HG03342 (cell line): ENCODE results near the gene NFE2L1.
"Not testable (repeated sequence)": the region's sequence is repeated elsewhere in the genome, so short reads cannot be mapped to it uniquely, and the experiment has no call there.

Experiments used
- ATAC-seq: cut with Tn5 transposase; IDR thresholded peaks from one replicate; pipeline ENCODE4 v1.9.1; 2021; ENCODE audit warnings: mild to moderate bottlenecking, moderate library complexity; ENCODE audit not compliant: unreplicated experiment

The NFE2L1 gene

DNA sequence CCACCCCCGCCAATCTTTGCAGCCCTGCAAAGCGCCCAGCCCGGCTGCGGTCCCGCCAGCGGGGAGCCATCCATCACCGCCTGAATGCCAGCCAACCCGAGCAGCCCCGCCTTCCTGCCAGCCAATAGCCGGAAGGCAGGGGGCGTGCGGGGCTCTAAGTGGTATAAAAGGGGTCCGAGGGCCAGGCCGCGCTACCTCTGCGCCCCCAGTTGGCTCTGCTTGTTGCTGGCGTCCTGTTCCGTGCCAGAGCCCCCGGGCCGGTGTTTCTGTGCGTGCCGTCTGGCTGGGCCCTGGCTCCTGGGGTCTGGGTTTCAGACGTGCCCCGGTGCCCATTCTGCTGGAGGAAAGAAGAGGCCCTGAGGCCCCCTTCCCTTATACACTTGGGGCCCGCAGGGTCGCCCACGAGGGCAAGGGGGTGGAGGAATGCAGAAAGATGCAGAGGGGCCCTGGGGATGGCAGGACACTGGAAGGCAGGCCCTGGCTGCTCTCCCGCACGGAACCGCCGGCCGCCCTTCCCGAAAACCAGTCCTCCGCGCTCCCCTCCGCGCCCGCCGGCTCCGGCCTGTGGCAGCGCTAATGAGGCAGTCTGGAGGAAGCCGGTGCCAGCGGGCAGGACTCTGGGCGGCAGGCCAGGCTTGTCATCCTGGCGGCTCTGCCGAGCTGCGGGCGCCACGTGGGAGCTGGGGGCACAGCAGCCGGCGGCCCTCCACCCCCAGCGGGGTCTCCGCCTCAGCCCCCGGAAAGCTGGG lies 24.6 kb upstream of the NFE2L1 start:
- no peak for ATAC-seq

DNA sequence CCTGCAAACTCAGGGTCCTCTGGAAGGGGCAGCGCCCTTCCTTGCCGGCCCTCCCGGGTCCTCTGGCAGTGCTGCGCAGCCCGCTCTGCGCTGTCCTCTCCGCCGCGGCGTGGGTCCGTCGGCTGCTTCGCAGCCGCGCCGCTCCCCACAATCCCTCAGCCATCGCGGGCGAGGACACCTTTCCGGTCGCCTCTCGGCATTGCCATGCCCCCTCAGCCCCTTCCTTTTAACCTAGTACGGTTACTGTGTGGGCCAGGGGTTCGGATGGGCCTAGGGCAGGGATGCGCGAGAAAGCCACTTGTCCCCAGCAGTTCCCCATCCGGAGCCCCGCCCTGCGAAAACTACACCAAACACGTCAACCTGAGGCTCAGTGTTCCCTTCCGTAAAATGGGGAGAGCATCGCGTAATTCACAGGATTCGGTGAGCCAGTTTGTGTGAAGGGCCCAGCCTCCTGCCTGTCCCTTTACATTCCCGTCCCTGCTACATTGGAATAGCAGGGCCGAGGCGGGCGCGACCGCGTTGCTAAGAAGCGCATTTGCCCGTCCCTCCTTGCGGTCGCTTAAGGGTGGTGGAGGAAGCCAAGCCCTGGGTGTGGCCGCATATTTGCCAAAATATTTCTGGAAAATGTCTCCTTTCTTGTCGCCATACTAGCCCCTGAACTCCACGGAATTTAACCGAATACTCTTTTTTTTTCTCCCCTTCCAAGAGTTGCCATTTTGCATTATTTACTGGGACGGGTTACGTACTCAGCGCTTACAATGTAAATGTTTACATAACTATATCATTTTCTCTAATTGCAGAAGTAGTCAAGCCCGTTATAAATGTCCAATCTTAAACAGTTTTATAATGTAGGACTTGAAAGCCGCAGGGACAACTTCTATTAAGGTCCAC lies 23.8 kb upstream of the NFE2L1 start:
- peak; percentile 2 for ATAC-seq

DNA sequence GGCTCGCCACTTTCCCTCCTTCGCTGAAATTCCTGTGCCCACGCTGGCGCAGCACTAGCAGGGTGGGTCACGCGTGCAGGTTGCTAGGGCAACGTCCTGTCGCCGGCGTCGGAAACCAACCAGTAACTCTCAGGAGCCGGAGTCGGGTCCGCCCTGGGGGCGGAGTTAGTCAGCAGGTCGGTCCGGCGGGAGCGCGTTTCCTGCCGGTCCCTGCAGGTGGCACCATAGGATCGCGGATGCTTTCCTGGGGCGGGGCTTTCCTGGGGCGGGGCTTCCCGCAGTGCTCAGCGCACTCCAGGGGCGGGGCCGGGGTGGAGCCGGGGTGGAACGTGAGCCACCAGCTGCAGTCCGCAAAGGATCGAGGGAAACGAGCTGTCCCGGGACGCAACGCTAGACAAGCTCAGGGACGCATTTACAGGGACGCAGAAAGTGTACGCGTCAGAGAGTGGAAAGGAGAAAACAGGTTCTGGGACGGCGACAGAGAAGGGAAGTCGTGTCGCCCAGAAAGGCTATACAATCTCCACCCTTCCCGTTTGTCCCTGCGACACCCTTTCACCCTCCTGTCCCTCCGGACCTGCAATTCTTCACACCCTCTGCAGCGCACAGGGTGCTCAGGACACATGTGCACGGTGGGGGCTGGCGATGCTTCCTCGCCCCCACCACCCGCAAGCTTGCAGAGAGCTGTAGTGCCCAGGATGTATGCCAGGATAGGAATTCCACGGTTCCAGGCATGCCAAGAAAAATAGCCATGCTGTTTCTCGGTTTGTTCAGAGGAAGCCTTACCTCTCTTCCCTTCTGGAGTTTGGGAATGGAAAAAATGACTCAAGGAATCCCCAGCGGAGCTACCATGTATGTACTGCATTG lies 22.9 kb upstream of the NFE2L1 start:
- ATAC-seq: peak; percentile 87

DNA sequence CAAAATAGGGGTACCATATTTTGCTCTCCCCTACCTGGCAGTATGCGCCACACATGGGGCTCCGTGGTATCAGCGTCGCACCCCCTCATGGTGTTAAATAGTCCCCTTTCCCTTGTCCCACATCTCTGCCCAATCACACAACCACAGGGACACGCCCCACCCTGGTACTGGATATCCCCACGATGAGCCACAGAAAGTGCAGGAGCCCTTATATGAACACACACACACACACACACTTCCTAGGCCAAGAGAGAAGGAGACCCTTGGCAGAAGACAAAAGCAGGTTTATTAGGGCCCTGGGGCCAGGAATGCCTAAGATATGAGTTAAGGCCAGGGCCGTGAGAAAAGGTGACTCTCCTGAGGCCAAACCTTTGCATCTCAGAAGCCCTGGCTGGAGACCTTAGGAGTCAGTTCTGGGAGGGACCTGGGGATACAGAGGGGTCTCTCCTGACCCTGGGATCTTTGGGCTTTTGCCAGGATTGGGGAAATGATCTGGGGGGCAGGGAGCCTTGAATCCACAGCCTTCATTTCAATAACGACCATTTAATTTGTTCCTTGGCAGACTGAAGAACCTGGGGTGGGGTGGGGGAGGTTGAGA lies 22.2 kb upstream of the NFE2L1 start:
- no peak for ATAC-seq

DNA sequence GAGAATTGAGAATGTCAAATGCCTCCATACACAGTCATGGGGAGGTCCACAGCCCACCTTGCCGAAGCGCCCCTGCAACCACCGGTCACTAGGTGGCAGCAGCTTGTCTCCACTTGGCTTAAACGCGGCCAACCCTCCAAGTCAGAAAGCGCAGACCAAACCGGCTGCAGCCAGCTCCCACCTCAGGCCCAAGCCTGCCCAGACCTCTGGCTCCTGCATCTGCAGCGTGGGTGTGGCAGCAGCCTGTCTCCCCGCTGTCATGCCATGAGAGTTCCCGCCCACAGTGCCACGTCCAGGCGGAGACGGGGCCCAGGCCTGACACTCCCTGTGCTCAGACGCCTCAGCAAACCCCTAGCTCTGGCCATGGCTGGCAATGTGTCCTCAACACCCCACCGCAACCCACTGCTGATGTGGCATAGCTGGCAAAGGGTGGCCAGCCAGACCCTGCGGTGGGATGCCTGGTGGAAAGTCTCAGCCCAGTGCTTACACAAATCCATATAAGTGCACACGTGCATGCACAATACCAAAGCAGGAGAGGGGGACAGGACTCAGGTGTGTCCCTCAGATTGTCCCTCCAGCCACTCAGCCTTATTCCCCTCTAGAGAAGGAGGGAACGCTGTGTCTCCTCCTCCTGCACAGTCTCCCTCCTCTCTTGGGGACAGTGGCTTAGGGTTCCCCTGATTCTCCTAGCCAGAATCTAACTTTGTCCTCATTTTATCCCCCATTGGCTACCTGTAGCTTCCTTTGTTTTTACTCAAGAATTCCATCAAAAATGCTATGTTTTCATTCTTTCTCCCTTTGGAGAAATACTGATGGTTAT lies 21.4 kb upstream of the NFE2L1 start:
- no peak for ATAC-seq

DNA sequence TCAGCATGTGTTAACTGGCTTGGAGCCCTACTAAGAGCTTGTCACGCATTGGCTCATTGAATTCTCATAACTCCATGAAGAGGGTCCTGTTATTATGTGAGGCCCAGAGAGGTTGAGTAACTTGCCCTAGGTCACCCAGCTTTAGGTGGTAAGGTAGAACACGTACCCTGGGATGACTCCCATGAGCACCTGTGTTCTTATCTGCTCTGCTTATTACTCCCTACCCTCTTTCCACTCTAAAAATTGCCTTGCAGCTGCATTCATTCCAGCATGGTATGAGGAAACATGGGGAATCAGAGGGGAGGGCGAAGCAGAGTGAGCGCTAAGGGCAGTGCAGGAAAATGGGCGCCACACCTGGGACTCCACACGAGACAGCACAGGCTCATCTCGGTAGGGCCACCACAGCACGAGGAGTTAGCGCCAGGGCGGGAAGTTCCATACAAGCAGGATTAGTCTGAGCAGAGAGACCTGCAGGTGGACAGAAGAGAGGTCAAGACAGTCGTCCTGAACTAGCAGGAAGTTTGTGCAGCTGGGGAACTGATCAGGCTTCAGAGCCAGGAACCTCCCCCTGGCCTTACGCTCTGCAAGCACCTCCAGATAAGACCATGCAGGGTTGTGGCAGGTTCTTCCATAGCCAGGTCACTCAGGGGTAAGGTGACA lies 20.7 kb upstream of the NFE2L1 start:
- ATAC-seq: no peak

DNA sequence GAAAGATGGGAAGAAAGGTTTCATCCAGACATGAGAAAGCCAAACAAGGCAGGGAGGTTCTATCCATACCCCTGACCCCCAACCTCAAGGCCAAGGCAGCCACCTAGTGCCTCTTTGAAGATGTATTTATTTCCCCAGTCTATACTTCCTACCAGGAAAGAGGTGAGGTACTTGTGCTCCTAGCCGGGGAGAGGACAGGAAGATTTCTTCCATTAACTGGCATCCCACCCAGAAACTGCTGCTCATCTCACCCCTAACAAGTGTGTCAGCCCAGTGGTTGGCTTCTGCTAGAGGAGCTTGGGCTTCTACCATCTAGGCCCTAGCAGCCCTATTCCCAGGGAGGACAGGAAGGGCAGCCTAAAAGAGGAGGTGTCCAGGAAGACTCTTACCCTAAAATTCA lies 19.4 kb upstream of the NFE2L1 start:
- no peak for ATAC-seq

DNA sequence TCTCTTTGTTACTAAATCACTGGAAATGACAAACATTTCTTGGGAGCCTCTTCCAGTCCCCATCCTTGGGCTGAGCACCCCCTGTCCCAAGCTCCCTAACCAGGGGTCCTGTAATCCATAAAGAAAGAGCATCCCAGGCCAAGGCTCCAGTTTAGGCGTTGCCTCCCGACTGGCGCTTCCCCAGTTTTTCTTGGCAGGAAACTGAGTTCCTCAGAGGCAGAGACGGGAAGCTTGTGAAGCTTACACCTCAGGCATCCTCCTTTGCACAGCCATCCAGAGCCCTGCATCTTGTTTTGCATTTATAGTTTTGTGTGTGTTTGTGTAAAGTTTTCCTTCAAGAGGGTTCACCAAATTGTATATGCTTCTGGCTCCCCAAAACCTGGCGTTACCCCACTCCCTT lies 17.6 kb upstream of the NFE2L1 start:
- no peak for ATAC-seq

DNA sequence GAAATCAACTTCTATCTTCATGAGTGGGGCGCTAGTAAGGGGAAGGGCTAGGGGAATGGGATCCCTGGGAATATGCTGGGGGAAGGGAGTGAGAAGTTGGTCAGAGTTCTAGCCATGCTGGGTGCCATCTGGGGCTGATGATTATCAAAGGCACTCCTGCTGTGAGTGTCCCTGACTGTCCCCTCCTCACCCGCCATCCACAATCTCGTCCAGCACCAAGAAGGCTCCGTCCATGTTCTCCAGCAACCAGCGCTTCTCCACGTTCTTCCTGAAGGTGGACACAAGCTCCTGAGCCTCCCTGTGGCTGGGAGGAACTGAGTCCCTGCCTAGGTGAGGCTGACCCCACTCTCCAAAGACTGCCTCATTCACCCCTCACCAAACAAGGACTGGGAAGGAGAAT lies 16.2 kb upstream of the NFE2L1 start:
- no peak for ATAC-seq

DNA sequence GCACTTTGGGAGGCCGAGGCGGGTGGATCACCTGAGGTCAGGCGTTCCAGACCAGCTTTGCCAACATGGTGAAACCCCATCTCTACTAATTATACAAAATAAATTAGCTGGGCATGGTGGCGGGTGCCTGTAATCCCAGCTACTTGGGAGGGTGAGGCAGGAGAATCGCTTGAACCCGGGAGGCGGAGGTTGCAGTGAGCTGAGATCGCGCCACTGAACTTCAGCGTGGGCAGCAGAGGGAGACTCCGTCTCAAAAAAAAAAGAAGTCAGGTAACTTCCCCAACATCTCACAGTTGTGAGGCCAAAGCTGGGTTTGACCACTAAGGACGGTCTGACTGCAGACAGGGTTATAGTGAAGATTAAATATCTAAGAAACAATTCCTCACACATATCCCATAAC lies 13.4 kb upstream of the NFE2L1 start:
- not testable (repeated sequence) for ATAC-seq

DNA sequence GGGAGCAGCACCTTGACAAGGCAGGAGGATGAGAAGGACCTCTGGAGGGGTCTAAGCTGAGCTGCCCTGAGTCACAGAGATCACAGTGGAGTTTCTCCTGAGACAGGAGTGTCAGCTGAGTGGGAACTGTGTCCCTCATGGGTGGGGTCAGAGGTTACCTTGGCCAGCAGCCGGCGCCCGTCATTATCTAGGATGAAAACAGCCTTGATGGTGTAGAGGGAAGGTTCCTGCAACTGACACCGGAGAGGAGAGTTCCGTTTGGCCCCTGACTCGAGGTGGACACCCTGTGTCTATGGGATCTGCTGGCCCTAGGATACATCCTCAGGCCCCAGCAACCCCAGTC lies 11.5 kb upstream of the NFE2L1 start:
- no peak for ATAC-seq

DNA sequence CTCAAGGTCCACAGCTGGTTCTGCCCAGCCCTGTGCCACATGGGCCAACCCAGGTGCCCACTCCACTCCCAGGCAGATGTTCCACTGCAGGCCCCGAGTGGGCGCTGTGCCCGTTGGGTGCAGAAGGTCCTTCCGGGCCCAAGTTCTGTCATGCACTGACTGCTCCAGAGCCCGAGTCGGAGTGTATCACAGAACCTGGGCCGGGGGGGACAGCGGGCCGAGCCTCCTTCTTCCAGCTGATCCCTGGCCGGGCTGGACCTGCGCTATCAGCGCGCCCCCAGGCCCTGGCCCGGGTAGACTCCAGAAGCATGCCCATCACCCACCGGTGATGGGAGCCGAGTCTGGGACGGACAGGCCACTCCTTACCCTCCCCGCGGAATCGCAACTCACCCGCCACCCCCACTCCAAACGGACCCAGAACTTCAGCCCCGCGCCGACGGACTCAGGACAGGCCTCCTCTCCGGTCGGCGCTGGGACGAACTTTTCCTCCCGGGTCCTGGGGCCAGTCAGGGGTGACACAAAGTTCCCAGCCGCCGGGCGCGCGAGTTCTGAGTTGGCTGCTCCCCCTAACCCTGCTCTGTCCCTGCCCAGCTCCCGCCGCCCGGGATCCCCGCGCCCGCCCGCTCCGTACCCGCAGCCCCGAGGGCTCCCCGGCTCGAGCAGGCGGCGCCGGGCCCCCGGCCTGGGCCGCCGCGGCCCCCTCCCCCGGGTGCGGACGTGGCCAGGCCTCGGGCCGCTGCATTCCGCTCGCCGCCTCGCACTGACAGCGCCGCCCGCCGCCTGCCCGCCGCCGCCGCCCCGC lies 10.9 kb upstream of the NFE2L1 start, which contains the start of gene COPZ2:
TSS of gene COPZ2 (minus strand) at position 762 of the 802 bp plus-strand sequence. CDS start at position 742, 20 bp downstream.
- ATAC-seq: no peak

DNA sequence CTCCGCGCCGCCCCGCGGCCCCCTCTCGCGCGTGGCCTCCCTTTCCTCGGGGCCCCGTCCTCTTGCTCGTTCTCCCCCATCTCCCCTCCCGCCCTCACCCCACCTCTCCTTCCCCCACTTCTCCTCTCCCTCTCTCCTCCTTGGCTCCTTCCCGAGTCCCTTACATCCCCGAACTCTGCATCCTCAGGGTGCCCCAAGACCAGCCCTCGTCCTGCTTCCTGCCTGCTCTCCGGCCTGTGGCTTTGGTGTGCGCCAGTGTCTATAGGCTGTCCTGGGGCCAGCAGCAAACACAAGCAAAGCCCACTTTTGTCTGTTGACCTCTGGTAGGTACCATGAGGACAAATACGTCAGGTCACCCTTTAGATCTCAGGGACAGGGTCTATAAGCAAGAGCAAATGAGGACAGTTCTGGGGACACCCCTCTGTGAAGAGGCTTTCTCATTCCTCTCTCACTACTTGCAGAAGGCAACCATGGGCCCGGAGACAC lies 10.3 kb upstream of the NFE2L1 start:
- no peak for ATAC-seq

DNA sequence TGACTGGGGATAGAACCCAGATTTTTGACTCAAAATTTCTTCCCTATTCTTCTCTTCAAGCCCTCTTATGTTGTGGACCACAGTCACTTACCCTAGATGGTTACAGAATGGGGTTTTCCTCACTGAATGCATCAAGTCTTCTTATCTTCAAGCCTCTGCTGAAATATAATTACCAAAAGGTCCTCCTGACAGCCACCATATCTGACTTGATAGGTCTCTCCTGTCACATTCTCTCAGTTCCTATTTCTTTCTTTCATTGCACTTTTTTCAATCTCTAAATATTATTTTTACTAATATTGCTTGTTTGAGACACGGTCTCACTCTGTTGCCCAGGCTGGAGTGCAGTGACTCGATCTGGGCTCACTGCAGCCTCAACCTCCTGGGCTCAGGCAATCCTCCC lies 9.5 kb upstream of the NFE2L1 start:
- ATAC-seq: no peak

DNA sequence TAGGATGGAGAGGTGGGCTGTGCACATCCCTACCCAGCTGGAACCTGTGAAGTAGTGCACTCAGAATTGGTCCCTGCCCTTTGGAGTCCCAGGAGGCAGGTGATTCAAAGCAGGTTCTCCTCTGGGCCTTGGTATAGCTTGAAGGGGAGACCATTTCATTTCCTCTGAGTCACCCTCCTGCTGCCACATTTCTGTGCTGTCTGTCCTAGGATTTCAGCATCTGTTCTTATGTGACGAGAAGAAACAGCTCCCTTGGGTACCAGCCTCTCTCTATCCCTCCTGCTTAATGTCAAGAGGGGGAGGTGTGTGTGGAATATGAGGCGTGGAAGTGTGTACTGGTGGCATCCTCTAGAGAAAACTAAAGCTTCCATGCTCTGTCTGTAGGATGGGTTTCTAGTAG lies 5.0 kb upstream of the NFE2L1 start:
- ATAC-seq: no peak

DNA sequence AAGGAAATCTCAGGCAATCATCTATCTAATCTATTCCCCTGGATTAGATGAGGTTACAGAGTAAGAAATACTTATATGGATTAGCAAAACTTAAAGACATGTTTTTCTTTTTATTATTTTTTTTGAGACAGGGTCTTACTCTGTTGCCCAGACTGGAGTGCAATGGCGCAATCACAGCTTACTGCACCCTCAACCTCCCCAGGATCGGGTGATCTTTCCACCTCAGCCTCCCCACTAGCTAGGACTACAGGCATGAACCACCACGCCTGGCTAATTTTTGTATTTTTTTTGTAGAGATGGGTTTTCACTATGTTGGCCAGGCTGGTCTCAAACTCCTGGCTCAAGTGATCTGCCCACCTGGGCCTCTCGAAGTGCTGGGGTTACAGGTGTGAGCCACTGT lies 3.3 kb upstream of the NFE2L1 start:
- no peak for ATAC-seq

DNA sequence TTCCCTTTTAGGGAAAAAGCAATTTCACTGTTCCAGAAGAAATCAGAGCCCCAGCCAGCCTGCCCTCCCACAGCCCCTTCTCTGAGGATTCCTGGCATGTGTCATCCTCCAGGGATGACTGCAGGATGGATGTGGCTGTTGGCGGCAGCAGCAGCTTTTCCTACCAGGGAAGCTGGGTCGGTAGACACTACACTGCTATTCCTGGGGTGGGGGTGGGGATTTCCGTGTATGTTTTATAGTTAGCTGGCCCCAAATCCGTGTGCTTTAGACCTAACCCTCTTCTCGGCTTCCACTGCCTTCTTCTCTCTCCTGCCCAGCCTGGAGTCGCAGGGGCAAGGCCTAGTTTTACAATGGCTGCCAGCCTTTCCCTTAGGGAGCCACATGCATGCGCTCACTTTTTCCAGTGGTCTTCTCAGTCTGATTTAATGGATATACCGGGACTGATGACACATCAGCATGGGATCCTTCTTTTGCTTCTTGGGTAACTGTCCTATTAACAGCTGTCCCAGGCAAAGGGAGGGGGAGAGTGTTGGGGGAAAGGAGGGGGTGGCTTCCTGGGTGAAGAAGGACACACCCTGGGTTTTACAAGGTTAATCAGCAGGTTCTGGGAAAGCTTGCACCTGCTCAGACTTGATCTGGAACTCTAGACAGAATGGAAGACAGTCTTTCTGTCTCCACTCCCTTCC lies 2.7 kb upstream of the NFE2L1 start:
- ATAC-seq: no peak

DNA sequence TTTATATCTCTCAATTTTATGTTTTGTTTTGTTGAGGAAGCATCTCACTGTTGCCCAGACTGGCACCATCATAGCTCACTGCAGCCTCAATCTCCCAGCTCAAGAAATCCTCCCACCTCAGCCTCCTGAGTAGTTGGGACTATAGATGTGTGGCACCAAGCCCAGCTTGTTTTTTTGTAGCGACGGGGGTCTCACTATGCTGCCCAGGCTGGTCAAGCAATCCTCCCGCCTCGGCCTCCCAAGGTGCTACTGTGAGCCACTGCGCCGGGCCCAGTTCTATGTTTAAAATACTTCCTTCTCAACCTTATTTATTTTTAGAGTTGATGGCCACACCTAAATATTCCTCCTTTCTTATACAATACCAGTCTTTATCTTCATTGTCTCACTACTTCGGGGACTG lies 1.9 kb upstream of the NFE2L1 start:
- no peak for ATAC-seq
